ENCODE measurements around the gene HSH2D.
"Not testable (repeated sequence)": the region's sequence is repeated elsewhere in the genome, so short reads cannot be mapped to it uniquely, and the experiment has no call there.

Gene HSH2D

DNA sequence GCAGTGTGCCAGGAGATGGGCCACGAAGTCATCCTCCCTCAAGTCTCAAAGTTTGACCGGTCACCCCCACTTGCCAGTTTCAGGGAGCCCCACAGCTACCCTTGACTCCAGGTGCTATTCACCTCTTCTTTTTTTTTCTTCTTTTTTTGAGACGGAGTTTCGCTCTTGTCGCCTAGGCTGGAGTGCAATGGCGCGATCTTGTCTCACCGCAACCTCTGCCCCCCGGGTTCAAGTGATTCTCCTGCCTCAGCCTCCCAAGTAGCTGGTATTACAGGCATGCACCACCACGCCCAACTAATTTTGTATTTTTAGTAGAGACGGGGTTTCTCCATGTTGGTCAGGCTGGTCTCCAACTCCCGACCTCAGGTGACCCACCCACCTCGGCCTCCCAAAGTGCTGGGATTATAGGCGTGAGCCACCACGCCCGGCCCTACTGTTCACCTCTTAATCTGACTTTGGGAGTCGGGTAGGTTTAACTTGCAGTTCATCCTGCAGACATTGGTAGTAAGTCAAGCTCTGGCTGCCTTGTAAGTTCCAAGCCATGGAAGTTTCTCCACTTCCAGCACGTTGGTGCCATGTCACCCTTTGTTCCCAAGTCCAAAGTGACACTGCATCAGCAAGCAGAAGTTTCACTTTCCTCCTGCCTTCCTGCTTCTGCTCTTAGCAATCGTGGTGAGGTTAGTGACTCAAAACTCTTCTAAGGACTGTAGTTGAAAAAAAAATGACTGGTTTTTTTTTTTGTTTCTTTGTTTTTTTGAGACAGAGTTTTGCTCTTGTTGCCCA is 24.2 kb upstream of the HSH2D start:
- not testable (repeated sequence) for DNase-seq (ENCODE audit: low read depth)

DNA sequence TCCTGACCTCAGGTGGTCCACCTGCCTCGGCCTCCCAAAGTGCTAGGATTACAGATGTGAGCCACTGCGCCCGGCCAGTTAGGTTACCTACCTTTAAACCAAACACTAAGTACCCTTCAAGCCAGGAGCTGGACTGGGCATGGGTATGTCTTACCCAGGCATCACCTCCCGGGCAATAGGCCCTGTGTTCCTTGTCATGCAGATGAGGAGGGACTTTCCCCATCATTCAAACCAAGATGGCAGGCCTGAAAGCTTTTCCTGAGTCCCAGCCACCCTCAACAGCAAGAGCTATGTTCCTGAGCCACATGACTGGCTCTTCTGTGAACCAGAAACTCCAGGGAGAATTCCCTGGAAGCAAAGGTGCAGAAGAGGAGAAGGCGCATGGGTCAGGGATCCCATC is 22.3 kb upstream of the HSH2D start:
- no peak for DNase-seq (ENCODE audit: low read depth)

DNA sequence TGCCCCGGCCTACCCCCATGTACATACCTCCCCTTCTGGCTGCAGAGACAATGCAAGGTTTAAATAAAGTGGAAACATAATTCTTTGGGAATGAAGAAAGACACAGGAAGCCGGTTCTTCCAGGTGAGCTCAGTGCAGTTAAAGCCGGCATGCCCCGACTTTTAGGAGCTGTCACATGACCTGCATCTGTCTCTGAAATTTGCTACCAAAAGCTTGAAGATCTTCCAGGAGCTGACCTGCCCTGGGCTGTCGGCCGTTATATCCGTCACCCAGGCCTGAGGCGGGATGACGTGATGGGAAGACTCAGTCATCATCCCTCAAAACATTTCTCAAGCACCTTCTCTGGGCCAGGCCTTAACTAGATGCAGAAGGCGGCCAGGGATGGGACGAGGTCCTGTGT is 21.5 kb upstream of the HSH2D start:
- DNase-seq (ENCODE audit: low read depth), result no peak

DNA sequence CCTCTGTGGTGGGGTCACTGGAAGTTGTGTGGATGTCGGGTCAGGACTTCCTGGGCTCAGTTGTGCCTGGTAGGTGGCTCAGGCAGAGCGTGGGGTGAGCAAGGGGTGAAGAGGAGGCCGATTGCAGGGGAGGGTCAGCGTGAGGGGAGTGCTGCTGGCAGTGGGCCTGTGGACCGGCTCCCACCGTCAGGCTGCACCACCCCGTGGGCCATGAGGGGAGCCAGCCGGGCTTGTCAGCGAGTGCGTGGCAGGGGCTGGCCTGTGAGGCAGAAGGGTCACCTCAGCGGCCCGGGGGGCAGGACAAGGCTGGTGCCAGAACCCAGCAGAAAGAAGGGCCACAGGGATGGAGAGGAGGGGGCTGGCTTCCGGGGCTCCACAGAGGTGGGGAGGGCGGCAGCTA is 18.5 kb upstream of the HSH2D start:
- DNase-seq (ENCODE audit: low read depth), result no peak

DNA sequence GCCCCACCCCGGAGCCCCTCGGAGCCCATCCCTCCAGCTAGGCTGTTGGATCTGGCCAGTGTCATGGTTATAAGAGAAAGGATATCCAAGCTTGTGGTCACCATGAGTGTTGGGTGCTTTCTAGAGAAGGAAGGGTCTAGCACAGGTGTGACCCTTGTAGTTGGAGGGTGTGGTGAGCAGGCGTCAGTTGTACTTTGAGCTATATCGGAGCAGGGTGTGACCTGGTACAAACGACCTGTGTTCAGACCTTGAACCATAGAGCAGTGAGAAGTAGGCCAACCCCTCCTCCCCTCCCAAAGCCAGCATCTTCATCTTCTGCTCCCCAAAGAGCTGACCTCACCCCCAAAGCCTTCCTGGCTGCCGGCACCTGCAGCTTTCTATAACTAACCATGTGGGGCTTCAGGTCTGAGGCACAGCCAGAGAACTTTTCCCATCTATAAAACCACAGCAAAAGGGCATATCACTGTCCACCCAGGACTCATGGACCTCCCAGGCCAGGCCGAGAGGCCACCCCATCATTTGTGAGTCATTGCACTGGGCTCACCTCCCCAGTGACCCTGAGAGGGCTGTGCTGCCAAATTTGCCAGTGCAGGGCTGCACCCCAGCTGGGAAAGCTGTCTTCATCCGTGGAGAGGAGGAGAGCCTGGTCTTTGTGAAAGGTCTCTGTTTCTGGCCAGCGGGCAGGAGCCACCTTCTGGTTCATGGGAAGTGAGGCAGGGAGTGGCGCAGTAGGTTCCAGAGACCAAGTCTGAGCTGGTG is 17.6 kb upstream of the HSH2D start:
- DNase-seq (ENCODE audit: low read depth), result no peak

DNA sequence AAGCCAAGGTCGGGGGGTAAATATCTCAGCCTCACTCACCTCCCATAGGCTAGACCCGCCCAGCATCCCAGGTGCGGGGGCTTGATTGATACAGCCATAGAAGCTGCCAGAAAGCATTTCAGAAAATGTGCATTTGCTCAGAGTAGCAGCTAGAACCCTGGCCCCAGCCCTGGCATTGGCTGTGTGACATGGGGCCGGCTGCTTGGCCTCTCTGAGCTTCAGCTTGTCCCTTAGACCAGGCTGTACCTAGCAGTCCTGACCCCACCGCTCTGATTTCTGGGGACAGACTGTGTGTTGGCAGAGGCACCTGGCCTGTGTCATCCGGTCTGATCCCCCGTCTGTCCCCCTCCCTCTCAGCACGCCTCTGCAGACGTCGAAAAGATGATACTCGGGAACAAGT is 16.4 kb upstream of the HSH2D start:
- no peak for DNase-seq (ENCODE audit: low read depth)

DNA sequence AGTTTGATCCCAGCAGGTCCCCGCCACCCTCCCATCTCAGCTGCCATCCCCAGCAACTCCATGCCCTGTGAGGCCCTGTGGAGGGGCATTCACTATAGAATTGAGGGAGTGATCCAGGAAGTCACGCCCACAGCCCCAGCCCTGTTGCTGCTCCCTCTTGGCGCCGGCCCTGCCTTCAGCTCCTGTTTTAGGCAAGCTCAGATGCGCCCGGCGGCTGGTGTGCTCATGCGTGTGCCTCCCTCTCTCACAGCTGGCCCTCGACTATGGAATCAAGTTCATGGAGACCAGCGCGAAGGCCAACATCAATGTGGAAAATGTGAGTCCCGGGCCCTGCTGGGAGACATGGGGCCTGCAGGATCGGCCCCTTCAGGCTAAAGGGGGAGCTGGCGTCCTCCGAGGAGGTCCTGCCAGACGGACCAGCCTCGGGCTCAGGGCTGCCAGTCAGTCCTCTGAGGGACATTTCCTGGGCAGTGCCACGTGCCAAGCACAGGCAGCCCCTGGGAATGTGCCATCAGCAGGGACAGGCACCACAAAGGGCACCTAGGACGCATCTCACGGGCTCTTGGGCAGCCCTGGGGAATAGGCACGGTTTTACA is 15.6 kb upstream of the HSH2D start:
- DNase-seq (ENCODE audit: low read depth), result no peak

DNA sequence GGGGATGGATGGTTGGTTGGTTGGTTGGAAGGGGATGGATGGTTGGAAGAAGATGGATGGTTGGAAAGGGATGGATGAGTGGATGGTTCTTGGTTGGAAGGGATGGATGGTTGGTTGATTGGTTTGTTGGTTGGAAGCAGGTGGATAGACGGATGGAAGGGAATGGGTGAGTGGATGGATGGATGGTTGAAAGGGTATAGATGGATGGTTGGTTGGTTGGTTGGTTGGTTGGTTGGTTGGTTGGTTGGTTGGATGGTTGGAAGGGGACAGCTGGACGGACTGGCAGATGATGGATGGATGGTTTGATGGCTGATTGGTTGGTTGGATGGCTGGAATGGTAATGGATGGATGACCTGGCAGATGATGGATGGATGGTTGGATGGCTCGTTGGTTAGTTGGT is 11.8 kb upstream of the HSH2D start:
- no peak for DNase-seq (ENCODE audit: low read depth)

DNA sequence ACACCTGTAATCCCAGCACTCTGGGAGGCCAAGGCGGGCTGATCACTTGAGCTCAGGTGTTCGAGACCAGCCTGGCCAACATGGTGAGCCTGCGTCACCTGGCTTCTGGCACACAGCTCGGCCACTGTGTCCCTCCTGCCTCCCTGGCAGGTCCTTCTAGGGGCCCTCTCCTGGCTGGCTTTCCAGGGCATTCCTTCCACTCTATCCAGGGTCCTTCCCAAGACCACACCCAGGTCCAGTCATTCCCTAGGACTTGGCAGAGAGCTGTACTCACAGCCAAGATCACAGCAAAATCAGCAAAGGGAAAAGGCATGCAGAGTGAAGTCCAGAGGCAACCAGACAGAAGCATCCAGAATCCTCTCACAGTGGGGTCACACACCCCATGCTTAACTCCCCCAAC is 9.7 kb upstream of the HSH2D start:
- no peak for DNase-seq (ENCODE audit: low read depth)

DNA sequence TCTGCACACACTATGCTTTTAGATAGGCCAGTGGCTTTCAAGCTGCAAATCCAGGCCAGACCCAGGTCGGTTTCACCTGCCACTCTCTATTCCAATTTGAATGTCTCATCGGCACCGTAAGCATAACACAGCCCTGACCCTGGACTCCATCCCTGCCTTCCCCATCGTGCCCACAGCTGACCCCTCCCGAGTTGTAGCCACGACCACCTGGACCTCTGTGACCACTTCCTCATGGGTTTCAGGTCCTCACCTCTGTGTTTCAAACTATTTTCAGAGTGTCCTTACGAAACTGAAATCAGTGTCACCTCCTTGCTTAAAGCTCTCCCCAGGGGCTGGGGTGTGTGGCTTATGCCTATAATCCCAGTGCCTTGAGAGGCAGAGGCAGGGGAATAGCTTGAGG is 9.0 kb upstream of the HSH2D start:
- no peak for DNase-seq (ENCODE audit: low read depth)

DNA sequence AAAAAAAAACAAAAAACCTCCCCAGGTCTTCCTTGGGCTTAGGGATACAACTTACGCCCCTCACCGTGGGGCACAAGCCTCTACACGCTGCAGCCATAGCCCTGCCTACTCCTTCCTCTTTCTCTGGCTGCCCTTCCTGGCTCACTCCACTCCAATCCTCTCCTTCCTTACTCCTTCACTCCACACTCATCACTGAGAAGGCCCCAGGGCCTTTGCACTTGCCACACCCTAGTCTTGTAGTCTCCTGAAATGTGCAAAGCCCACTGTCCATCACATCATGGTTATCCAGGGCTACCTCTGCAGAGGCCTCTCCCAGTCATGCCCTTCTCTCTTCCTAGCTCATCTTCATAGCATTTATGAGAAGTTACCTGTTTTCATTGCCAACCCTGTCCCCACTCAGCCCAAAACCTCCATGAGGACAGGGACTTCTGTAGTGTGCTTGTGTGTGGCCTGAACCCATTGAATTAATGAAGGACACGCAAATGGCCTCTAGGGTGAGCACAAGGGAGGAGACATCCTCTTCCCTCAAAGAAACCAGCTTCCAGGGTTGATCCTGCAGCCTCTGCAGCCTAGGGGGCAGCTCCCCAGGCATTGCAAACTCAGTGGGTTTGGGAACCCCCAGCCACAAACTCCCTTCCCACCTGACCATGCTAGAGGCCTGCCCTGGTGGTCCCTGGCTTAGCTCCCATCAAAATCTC is 7.9 kb upstream of the HSH2D start:
- DNase-seq (ENCODE audit: low read depth), result no peak

DNA sequence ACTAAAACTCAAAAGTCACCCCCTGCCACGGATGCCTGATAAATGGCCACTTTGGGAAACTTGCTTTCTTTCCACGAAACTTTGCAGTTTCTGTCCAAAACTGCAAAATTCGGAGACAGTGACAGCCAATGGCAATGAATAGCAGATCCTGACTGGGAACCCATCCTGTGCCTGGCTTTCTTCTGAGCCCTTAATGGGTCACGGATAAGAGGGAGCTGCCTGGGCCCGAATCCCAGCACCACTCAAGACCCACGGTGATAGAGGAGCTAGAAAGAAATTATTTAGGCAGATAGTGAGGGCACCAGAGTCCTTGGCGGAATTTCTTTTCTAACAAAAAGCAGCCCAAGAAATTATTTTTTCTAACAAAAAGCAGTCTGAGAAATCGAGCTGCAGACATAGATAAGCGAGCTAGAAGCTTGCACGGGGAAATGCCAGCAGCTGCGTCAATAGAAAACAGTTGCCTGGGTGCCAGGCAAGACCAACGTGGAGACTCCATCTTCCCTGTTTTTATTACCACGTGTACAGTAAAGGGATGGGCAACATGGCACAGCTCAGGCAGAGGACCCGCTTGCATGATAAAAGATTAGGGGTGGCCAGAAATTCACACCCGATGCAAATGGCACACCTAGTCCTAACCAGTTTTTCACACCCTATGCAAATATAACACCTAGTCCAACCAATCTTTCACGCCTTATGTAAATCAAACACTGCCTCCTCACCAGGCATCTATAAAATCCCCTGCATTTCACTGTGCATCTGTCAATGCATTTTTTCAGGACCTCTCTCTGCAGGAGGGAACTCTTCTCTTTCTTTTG is 7.1 kb upstream of the HSH2D start:
- no peak for DNase-seq (ENCODE audit: low read depth)

DNA sequence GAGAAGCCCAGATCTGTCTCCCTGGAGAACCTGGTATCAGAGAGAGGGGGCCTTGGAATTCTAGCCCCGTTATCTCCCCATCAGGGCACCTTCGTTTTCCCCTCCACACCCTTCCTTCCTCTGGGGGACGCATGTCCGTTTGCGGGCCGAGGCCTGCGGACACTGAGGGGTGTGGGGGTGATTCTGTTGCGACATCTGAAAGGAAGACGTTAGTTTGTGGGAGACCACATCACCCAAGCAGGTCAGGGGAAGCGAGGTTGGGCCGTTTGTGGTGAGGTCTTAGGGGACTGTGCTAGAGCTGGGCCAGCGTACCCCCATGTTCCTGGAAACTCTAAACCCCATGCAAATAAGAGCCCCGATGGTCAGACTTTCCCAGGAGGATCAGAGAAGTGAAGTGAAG is 3.7 kb upstream of the HSH2D start:
- DNase-seq (ENCODE audit: low read depth), result peak; percentile 100

DNA sequence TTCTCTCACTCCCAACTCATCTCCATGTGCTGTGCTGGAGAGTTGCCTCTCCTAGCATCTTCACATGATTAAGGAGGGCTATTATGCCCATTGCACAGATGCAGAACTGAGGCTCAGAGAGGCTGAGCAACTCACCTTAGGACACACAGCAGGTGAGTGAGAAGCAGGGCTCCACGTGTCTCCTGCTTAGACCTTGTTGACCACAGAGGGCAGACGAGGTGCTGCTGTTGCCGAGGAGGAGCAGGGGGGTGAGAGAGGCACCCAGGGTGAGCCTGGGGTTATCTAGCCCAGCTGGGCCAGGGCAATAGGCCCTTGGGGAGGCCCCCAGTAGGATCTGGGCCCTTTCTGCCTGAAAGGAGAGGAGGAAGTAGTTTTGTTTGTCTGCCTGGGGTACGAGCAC is 2.4 kb upstream of the HSH2D start:
- peak; percentile 82 for DNase-seq (ENCODE audit: low read depth)

DNA sequence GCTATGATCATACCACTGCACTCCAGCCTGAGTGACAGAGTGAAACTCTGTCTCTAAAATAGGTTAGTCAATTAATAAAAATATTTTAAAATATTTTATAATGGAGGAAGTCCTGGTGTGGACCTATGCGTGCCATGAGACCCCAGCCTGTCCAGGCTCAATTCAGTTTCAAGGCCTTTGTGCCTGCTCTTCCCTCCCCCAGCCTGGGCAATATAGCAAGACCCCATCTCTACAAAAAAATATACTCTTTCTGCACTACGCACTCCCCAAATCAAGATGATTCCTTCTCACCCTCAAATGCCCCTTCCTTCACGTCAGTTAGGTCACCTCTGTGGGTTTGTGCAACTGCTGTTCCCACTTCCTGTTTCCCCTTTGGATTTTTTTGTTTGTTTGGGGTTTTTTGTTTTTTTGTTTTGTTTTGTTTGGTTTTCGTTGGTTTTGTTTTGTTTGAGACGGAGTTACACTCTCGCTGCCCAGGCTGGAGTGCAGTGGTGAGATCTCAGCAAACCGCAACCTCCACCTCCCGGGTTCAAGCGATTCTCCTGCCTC is 1.4 kb upstream of the HSH2D start:
- DNase-seq (ENCODE audit: low read depth), result no peak

DNA sequence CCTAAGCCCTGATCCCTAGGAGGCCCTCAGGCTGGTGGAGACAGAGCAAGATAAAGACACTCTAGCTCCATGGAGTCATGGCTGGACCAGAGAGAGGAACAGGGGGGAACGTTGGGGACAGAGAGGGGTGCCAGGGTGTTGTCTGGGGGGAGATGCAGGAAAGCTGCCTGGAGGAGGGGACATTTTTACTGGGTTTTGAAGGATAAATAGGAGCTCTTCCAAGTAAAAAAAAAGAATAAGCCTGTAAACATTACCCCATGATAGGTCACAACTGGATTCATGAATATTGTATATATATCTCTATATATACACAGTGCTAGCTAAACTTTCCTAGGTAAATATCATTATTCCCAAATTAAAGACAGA is 714 bp downstream of the HSH2D start:
- no peak for DNase-seq (ENCODE audit: low read depth)

DNA sequence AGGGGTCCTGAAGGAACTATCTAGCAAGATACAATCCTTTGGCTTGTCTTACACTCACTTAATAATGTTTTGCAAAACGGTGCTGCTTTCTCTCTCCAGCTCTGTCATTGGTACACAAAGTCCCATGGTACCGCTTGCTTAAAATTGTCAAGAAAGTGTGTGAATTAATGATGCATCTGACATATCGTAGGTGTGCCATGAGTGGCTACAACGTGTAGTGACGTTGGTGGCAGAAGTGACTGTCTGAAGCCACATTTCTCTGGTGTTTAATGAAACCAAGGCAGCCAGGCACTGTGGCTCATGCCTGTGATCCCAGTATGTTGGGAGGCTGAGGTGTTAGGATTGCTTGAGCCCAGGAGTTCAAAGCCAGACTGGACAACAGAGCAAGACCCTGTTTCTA is 2.6 kb downstream of the HSH2D start:
- no peak for DNase-seq (ENCODE audit: low read depth)

DNA sequence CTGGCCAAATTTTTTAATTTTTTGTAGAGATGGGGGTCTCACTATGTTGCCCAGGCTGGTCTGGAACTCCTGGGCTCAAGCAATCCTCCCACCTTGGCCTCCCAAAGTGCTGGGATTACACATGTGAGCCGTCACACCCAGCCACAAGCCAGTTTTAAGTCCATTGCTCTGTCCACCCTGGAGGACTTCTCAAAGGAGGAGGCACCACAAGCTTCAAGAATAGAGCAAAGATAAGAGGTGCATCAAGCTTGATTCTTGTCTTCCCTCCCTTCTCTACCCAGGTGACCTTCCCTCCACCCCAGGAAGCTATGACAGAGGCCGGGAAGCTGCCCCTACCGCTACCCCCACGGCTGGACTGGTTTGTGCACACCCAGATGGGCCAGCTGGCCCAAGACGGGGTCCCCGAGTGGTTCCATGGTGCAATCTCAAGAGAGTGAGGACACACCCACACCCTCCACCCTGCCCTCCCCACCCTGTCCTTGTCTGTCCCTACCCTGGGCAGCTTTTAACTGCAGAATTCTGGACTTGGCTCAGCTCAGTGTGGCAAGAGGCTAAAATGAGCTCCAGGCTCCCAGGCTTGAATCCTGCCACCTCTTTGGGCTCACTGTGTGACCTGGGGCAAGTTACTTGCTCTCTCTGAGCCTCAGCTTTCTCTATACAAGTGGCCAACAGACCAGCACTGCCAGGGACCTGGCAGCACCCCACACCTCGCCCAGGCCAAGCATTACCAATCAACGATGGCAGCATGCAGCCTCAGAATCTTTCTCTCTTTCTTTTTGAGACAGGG is 5.2 kb downstream of the HSH2D start:
- no peak for DNase-seq (ENCODE audit: low read depth)

DNA sequence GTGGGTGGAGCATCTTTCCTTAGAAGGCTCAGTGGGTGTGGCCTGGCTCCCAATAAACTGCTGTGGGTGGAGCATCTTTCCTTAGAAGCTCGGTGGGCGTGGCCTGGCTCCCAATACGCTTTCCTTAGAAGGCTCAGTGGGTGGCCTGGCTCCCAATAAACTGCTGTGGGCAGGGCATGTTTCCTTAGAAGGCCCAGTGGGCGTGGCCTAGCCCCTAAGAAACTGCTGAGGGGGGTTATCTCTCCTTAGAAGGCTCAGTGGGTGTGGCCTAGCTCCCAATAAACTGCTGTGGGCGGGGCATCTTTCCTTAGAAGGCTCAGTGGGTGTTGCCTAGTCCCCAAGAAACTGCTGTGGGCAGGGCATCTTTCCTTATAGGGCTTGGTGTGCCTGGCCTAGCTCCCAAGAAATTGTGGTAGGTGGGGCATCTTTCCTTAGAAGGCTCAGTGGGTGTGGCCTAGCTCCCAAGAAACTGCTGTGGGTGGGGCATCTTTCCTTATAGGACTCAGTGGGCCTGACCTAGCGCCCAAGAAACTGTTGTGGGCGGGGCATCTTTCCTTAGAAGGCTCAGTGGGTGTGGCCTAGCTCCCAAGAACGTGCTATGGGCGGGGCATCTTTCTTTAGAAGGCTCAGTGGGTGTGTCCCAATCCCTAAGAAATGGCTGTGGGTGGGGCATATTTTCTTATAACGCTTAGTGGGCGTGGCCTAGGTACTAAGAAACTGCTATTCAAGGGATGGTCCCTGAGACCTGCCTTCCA is 10.3 kb downstream of the HSH2D start:
- DNase-seq (ENCODE audit: low read depth), result peak; percentile 43

DNA sequence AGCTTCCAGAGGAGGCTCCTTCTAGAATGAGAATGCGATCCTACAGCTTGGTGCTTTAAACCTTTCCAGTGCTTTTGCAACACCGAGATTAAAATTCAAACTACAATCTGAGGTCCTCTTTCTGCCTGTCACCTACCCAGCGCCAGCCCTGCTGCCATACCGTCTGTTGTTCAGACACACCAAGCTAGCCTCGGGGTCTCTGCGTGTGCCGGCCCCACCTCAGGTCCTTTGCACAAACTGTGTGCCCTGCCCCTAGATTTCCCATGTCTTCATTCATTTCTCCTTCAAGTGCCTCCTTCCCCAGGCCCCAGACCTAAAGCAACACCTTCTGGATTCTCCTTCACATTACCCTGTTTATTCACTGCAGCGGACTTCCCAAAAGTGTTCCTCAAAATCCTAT is 11.1 kb downstream of the HSH2D start:
- DNase-seq (ENCODE audit: low read depth), result no peak

Data from CMK (cell line).